GM06990 (cell line): ENCODE data around the gene VPS13D.

ENCODE experiments used
- DNase-seq: peaks from one replicate; pipeline ENCODE4 v3.0.0-alpha.2; 2011; ENCODE audit not compliant: insufficient read length; ENCODE audit errors: extremely low read depth
- H3K27me3 ChIP-seq: replicated peaks from 2 replicates; pipeline ENCODE4 v1.6.0; 2011; ENCODE audit warnings: low read length; ENCODE audit not compliant: control insufficient read depth, insufficient read depth
- H3K36me3 ChIP-seq: 2 replicates; pipeline ENCODE4 v1.5.1; 2011; ENCODE audit warnings: low read length; ENCODE audit not compliant: control insufficient read depth, insufficient read depth
- H3K4me3 ChIP-seq: replicated peaks from 2 replicates; pipeline ENCODE4 v1.5.1; 2011; ENCODE audit warnings: low read depth, mild to moderate bottlenecking, control low read depth, low read length
- TF ChIP-seq, protein P1 (sequence below): IDR thresholded peaks from 2 replicates; pipeline ENCODE4 v1.5.1; 2011; ENCODE audit warnings: low read length, control low read depth, mild to moderate bottlenecking, inconsistent platforms; ENCODE audit not compliant: insufficient read depth, poor library complexity, severe bottlenecking

The VPS13D gene

DNA sequence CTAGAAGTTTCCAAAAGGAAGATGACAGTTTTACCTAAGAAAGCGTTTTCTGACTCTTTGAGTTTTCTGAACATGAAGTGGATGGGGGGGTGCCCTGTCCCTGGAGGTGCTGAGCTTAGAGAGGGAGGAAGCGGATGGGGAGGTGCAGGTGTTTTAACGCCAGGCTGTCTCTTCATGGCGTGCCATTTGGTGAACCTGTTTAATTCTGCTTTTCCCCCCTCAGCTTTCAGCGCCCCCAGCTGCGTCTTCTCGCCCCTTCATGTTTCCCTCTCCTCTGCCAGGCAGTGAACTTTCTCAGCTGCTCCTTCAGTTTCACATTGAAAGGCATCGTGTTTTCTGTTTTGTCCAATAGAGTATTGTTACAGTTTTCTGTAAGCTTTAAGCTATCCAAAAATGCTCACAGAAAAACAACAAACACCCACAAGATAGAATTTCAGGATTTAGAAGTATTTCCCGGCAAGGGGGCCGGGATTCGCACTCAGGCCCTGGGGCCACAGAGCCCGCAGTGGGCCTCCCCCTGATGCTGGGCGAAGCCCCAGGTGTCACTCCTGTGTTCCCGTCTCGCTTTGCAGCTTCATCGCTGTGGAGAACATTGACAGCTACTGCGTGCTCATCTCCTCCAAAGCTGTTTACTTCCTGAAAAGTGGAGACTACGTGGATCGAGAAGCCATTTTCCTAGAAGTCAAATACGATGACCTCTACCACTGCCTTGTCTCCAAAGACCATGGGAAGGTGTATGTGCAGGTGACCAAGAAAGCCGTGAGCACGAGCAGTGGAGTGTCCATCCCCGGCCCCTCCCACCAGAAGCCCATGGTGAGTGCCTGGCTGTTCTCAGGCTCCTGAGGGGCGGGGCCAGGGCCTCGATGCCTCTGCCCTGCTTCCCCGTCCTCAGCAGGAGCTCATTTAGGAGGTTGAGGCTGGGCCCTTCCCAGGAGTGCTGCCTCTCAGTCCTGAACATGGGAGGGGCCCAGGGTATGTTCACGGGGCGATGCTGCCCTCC lies 276.8 kb downstream of the VPS13D start:
- TF ChIP-seq, protein P1, sequence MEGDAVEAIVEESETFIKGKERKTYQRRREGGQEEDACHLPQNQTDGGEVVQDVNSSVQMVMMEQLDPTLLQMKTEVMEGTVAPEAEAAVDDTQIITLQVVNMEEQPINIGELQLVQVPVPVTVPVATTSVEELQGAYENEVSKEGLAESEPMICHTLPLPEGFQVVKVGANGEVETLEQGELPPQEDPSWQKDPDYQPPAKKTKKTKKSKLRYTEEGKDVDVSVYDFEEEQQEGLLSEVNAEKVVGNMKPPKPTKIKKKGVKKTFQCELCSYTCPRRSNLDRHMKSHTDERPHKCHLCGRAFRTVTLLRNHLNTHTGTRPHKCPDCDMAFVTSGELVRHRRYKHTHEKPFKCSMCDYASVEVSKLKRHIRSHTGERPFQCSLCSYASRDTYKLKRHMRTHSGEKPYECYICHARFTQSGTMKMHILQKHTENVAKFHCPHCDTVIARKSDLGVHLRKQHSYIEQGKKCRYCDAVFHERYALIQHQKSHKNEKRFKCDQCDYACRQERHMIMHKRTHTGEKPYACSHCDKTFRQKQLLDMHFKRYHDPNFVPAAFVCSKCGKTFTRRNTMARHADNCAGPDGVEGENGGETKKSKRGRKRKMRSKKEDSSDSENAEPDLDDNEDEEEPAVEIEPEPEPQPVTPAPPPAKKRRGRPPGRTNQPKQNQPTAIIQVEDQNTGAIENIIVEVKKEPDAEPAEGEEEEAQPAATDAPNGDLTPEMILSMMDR = no peak
- DNase-seq = no peak
- Histone ChIP-seq H3K36me3 (peaks cover 3% of the 10 kb centered on the region), H3K4me3 (no peak overlapping the region), H3K27me3 (no peaks in the 10 kb centered on the region)

DNA sequence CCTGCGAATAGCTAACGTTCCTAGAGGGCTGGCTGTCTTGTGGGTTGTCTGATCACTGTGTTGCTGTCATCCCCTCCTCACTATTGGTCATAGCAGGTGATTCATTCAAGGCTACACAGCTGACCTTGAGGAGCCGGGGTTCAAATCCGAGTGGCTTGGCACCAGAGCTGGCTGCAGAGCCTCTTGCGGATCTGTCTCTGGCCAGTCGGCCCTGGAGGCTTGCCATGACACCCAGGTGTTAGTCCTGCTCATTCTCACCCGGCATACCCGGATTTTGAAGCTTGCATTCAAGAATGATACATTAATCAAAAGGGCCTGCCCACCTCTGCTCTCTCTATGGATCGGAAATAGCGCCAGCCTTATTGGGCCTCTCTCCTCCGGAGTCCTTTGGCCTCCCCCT lies 277.8 kb downstream of the VPS13D start:
- H3K27me3 ChIP-seq = no peaks in the 10 kb centered on the region
- DNase-seq = no peak

DNA sequence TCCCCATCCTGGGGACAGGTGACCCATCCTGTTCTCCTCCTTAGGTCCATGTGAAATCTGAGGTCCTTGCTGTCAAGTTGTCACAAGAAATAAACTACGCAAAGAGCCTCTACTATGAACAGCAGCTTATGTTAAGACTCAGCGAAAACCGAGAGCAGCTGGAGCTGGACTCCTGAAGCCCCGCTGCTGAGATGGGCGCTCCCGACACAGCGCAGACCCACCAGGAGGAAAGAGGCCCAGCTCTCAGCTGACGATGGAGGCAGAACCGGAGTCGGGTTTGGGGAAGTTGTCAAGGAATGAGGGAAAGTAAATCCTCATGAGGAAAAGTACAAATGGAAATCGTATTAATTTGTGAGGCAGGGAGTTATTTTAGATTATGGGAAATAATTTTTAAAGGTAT lies 279.0 kb downstream of the VPS13D start:
- TF ChIP-seq, protein P1 = no peak
- no peak overlapping the region for H3K4me3 ChIP-seq
- DNase-seq = no peak
- H3K36me3 ChIP-seq = peaks cover 3% of the 10 kb centered on the region
- no peaks in the 10 kb centered on the region for H3K27me3 ChIP-seq

More for the DNA sequence above, 277.8 kb downstream of the VPS13D start:
- Histone ChIP-seq H3K36me3 (peaks cover 3% of the 10 kb centered on the region), H3K4me3 (no peak overlapping the region)
- TF ChIP-seq, protein P1 = no peak

DNA sequence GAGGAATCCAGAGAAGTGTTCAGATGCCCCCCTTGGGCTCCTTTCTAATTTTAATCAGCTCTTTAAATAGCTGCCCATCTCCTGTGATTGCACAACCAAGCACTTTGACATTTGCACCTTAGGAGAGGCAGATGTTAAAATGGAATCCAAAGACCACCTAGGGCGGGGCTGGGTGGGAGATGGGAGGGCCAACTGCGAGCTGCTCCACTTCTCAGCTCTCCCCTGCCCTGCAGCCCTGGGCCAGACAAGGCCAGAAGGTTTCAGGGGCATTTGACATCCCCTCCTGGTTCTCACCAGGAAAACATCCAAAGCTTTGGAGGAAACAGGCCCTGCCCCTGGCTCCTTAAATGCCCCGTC lies 281.3 kb downstream of the VPS13D start:
- no peaks in the 10 kb centered on the region for H3K27me3 ChIP-seq
- no peak overlapping the region for H3K4me3 ChIP-seq
- DNase-seq = no peak
- TF ChIP-seq, protein P1 = no peak
- peaks cover 3% of the 10 kb centered on the region for H3K36me3 ChIP-seq

DNA sequence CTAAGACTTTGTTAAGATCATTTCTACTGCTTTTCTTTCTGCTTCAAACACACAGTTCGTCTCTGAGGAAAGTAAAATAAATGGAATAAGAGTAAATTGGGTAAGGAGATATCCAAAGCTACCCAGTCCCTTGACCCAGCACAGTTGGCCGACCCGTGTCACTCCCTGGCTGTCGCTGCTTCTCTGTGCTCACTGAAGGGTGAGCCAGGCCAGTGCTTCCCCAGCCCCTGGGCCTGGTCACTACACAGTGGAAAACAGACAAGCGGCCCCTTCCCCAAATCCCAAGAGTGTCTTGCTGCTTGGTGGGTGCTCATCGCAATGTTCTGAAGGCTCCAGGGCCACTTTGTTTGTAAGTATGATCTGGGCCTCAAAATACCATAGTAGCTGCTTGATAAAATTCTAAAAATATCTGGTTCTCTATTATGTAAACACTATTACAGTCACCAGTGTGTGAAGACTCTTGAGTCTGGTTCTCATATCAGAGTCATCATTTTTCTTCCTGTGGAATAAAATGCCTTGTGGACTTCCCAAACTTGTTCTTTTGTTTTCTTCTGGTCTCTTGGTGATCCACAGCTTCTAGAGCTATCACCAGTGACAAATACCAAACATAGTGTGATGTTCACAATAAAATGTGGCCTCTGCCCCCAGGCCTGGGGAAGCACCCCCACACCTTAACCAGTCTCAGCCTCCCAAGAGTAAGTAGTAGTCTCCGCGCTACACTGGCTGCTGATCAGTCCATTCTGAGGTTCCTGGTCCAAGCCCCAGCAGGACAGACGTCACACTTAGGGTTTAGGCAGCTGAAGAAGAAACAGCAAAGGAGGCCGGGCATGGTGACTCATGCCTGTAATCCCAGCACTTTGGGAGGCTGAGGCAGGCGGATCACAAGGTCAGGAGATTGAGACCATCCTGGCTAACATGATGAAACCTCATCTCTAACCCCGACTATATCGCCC lies 282.0 kb downstream of the VPS13D start:
- no peaks in the 10 kb centered on the region for H3K27me3 ChIP-seq
- no peak for DNase-seq
- TF ChIP-seq, protein P1 = no peak
- no peak overlapping the region for H3K4me3 ChIP-seq
- peaks cover 2% of the 10 kb centered on the region; the same call in 1 of the 2 replicates for H3K36me3 ChIP-seq
